H1 (cell line): ENCODE measurements around the gene FSTL4.

ENCODE experiments used
- CTCF ChIP-seq, 3 experiments: IDR thresholded peaks; 1 replicate in 2 of 3; 2 replicates in 1 of 3; pipeline versions ENCODE4 v1.5.1 to v1.6.1; 2011; ENCODE audit warnings: low read length in 3 of 3, mild to moderate bottlenecking in 3 of 3, inconsistent platforms in 2 of 3, low read depth in 1 of 3, moderate library complexity in 1 of 3; ENCODE audit not compliant: insufficient read depth in 1 of 3; ENCODE audit errors: control extremely low read depth in 1 of 3
- EP300 ChIP-seq, 2 experiments: IDR thresholded peaks; 1 replicate in 1 of 2; 2 replicates in 1 of 2; pipeline ENCODE4 v1.6.1; 2011 to 2012; ENCODE audit warnings: low read depth in 2 of 2, low read length in 2 of 2, mild to moderate bottlenecking in 2 of 2, borderline replicate concordance in 1 of 2, inconsistent platforms in 1 of 2, moderate library complexity in 1 of 2
- KDM5A ChIP-seq: fragments of 200-600 bp; IDR thresholded peaks from 2 replicates; pipeline ENCODE4 v1.7.1; 2012; ENCODE audit warnings: mild to moderate bottlenecking, low read length, inconsistent platforms, mixed read lengths
- POLR2A ChIP-seq, 2 experiments: IDR thresholded peaks; 1 replicate in 1 of 2; 2 replicates in 1 of 2; pipeline ENCODE4 v1.6.1; 2011; ENCODE audit warnings: low read depth in 2 of 2, low read length in 2 of 2, mild to moderate bottlenecking in 2 of 2; ENCODE audit errors: control extremely low read depth in 1 of 2
- POLR2AphosphoS5 ChIP-seq: IDR thresholded peaks from 2 replicates; pipeline ENCODE4 v1.6.1; 2011; ENCODE audit warnings: low read depth, low read length
- ZNF274 ChIP-seq: IDR thresholded peaks from 2 replicates; pipeline ENCODE4 v1.7.0; 2012; ENCODE audit warnings: low read length, borderline replicate concordance; ENCODE audit errors: extremely low read depth

- no peak for TF ChIP-seq EP300 (IDR thresholded peaks at IDR 0.05; ENCODE audit: borderline replicate concordance in 1 of 2, low read depth in 2 of 2, low read length in 2 of 2)
- no peak for TF ChIP-seq CTCF (IDR thresholded peaks at IDR 0.05; ENCODE audit: control extremely low read depth in 1 of 3, insufficient read depth in 1 of 3, low read depth in 1 of 3, low read length in 3 of 3)
- TF ChIP-seq POLR2AphosphoS5 = no peak
- no peak for TF ChIP-seq POLR2A (IDR thresholded peaks at IDR 0.05; ENCODE audit: control extremely low read depth in 1 of 2, low read depth in 2 of 2, low read length in 2 of 2)
- no peak for TF ChIP-seq ZNF274
- TF ChIP-seq KDM5A = no peak
Observed at GRCh38 chr5:133390416-133391353, 221.7 kb downstream of the FSTL4 start.
